Panc1 (cell line): ENCODE data around the gene TACO1.

Source experiments
- CTCF ChIP-seq: fragments of 450-650 bp; IDR thresholded peaks from 2 replicates; pipeline ENCODE4 v1.5.1; 2017; ENCODE audit warnings: mild to moderate bottlenecking
- POLR2AphosphoS5 ChIP-seq: IDR thresholded peaks from 2 replicates; pipeline ENCODE4 v1.6.1; 2012; ENCODE audit warnings: mild to moderate bottlenecking, low read depth, low read length, moderate library complexity
- REST ChIP-seq, 2 experiments: IDR thresholded peaks; 2 replicates each; pipeline ENCODE4 v1.6.1; 2011 to 2012; ENCODE audit warnings: low read depth in 2 of 2, control low read depth in 1 of 2, low read length in 1 of 2, mild to moderate bottlenecking in 1 of 2, moderate library complexity in 1 of 2; ENCODE audit not compliant: insufficient read depth in 1 of 2

GRCh38 chr17:63552211-63552610, 48.5 kb upstream of the TACO1 start:
- no peak for TF ChIP-seq CTCF
- TF ChIP-seq POLR2AphosphoS5, result no peak
- no peak for TF ChIP-seq REST (IDR thresholded peaks at IDR 0.05; ENCODE audit: insufficient read depth in 1 of 2, low read depth in 2 of 2, low read length in 1 of 2)
